WTC11 (cell line): ENCODE data around the gene XDH. TPM values are rescaled to one million over a fixed set of nuclear protein-coding genes. Genes with fewer than 3 reads are reported as not detected.

Experiments
- ATAC-seq: fragments of 200-7000 bp; cut with Tn5 transposase; 2 replicates; pipeline ENCODE4 v1.10.0; 2021; ENCODE audit warnings: mild to moderate bottlenecking, moderate library complexity
- CTCF ChIA-PET: fragments of 300-600 bp; sonication (Branson Sonifier 250); formaldehyde crosslinking; loops from one replicate; lab custom pipeline; 2021; ENCODE audit warnings: antibody characterized with exemption; lab: Charles Lee
- POLR2A ChIA-PET: fragments of 350-600 bp; sonication (Branson Sonifier 250); formaldehyde crosslinking; loops from one replicate; lab custom pipeline; 2021; ENCODE audit warnings: antibody characterized with exemption; lab: Charles Lee
- DNase-seq: peaks from one replicate; pipeline ENCODE4 v3.0.0; 2021; ENCODE audit warnings: low spot score
- H3K27ac Mint-ChIP-seq: 2 replicates; pipeline ENCODE4 v1.8.0; 2021; ENCODE audit warnings: mixed read lengths
- H3K27me3 Mint-ChIP-seq: 2 replicates; pipeline ENCODE4 v1.8.0; 2021; ENCODE audit warnings: low read depth, mild to moderate bottlenecking, moderate library complexity, mixed read lengths
- H3K36me3 Mint-ChIP-seq: 2 replicates; pipeline ENCODE4 v1.8.0; 2021; ENCODE audit warnings: mixed read lengths
- H3K4me1 Mint-ChIP-seq: 2 replicates; pipeline ENCODE4 v1.8.0; 2022; ENCODE audit warnings: mixed read lengths
- H3K4me3 Mint-ChIP-seq: 2 replicates; pipeline ENCODE4 v1.8.0; 2021; ENCODE audit warnings: mild to moderate bottlenecking, moderate library complexity, mixed read lengths
- H3K9me3 Mint-ChIP-seq: 2 replicates; pipeline ENCODE4 v1.8.0; 2021; ENCODE audit warnings: mixed read lengths
- CREM ChIP-seq: sonication (generic); formaldehyde crosslinking; IDR thresholded peaks from 2 replicates; pipeline ENCODE4 v1.8.1; 2022; ENCODE audit warnings: mild to moderate bottlenecking, missing genetic modification reagents, moderate library complexity
- FOXK1 ChIP-seq: sonication (generic); formaldehyde crosslinking; IDR thresholded peaks from 2 replicates; pipeline ENCODE4 v1.8.0; 2022; ENCODE audit warnings: mild to moderate bottlenecking, moderate library complexity, missing genetic modification reagents
- FOXP4 ChIP-seq: sonication (generic); formaldehyde crosslinking; IDR thresholded peaks from 2 replicates; pipeline ENCODE4 v1.8.0; 2022; ENCODE audit warnings: mild to moderate bottlenecking, missing genetic modification reagents
- GRHL2 ChIP-seq: fragments of 250-450 bp; sonication (Bioruptor Pico); IDR thresholded peaks from 2 replicates; pipeline ENCODE4 v1.8.0; 2022; ENCODE audit warnings: mild to moderate bottlenecking, moderate library complexity; ENCODE audit not compliant: insufficient replicate concordance, severe bottlenecking
- HMGXB4 ChIP-seq: sonication (generic); formaldehyde crosslinking; IDR thresholded peaks from 2 replicates; pipeline ENCODE4 v1.8.1; 2023; ENCODE audit warnings: mild to moderate bottlenecking, moderate library complexity, missing genetic modification reagents
- IRF2 ChIP-seq: sonication (generic); formaldehyde crosslinking; IDR thresholded peaks from 2 replicates; pipeline ENCODE4 v1.8.0; 2022; ENCODE audit warnings: low read depth, missing genetic modification reagents, borderline replicate concordance
- SMAD3 ChIP-seq: sonication (generic); formaldehyde crosslinking; IDR thresholded peaks from 2 replicates; pipeline ENCODE4 v1.8.0; 2022; ENCODE audit warnings: missing genetic modification reagents, mild to moderate bottlenecking, borderline replicate concordance
- SMAD4 ChIP-seq: sonication (generic); formaldehyde crosslinking; IDR thresholded peaks from 2 replicates; pipeline ENCODE4 v1.8.0; 2022; ENCODE audit warnings: mild to moderate bottlenecking, missing genetic modification reagents
- SP1 ChIP-seq: sonication (generic); formaldehyde crosslinking; conservative IDR thresholded peaks from 2 replicates; pipeline ENCODE4 v1.8.1; 2022; ENCODE audit warnings: missing genetic modification reagents
- STAT6 ChIP-seq: sonication (generic); formaldehyde crosslinking; conservative IDR thresholded peaks from 2 replicates; pipeline ENCODE4 v1.8.1; 2023; ENCODE audit warnings: mild to moderate bottlenecking, low read depth, missing genetic modification reagents, moderate library complexity
- TP53 ChIP-seq: sonication (generic); formaldehyde crosslinking; IDR thresholded peaks from 2 replicates; pipeline ENCODE4 v1.8.1; 2023; ENCODE audit warnings: mild to moderate bottlenecking, missing genetic modification reagents
- ZBTB43 ChIP-seq: sonication (generic); formaldehyde crosslinking; IDR thresholded peaks from 2 replicates; pipeline ENCODE4 v1.8.1; 2023; ENCODE audit warnings: mild to moderate bottlenecking, missing genetic modification reagents
- ZMAT4 ChIP-seq: fragments of 250-450 bp; sonication (Bioruptor Pico); IDR thresholded peaks from 2 replicates; pipeline ENCODE4 v1.9.0; 2021; ENCODE audit warnings: mild to moderate bottlenecking
- ZNF512 ChIP-seq: sonication (generic); formaldehyde crosslinking; IDR thresholded peaks from 2 replicates; pipeline ENCODE4 v1.8.1; 2022; ENCODE audit warnings: missing genetic modification reagents, borderline replicate concordance
- ZNF532 ChIP-seq: fragments of 250-450 bp; sonication (Bioruptor Pico); IDR thresholded peaks from 2 replicates; pipeline ENCODE4 v1.9.0; 2021; ENCODE audit warnings: mild to moderate bottlenecking, borderline replicate concordance
- total RNA-seq: library from RNA; stranded (reverse); gene quantifications from 3 replicates; pipeline ENCODE4 v1.2.3, GENCODE V29; 2021

The XDH gene
- total RNA-seq, 1 experiment from 2014 or later, result 3.0 TPM

GRCh38 chr2:31388736-31389135 lies 25.8 kb downstream of the XDH start:
- ChIA-PET CTCF (interaction anchor here (1.6 to 2.5 kb wide), 2 partner anchors 55 to 341 kb away, joined by 4 to 7 read pairs; no protein-coding TSS in a partner anchor), POLR2A (no interaction called here)
- no peaks in the 10 kb centered on the region for H3K9me3 Mint-ChIP-seq
- H3K27me3 Mint-ChIP-seq, result no peaks in the 10 kb centered on the region
- TF ChIP-seq IRF2 (CRISPR knock-in tag) (no peak), GRHL2 (CRISPR knock-in tag) (no peak), FOXK1 (no peak), ZBTB43 (CRISPR knock-in tag) (no peak), STAT6 (no peak), ZNF512 (CRISPR knock-in tag) (no peak), FOXP4 (no peak), SP1 (CRISPR knock-in tag) (no peak), ZNF532 (CRISPR knock-in tag) (no peak), SMAD3 (CRISPR knock-in tag) (no peak), TP53 (CRISPR knock-in tag) (no peak)
- no peak overlapping the region for H3K27ac Mint-ChIP-seq
- H3K36me3 Mint-ChIP-seq, result no peaks in the 10 kb centered on the region
- ATAC-seq, result no peak
- no peak overlapping the region for H3K4me3 Mint-ChIP-seq
- peaks cover 16% of the 10 kb centered on the region for H3K4me1 Mint-ChIP-seq
- DNase-seq, result no peak

- POLR2A ChIA-PET, result no interaction called here
- no peak for DNase-seq
- peaks cover 23% of the 10 kb centered on the region for H3K4me1 Mint-ChIP-seq
- TF ChIP-seq ZMAT4 (CRISPR knock-in tag) (no peak), ZNF532 (CRISPR knock-in tag) (no peak), SMAD4 (CRISPR knock-in tag) (no peak), CREM (CRISPR knock-in tag) (no peak), HMGXB4 (CRISPR knock-in tag) (no peak)
Measured at GRCh38 chr2:31387850-31388249, 26.7 kb downstream of the XDH start.

More at GRCh38 chr2:31387850-31388249, 26.7 kb downstream of the XDH start:
- no peak overlapping the region for H3K27ac Mint-ChIP-seq
- CTCF ChIA-PET, result interaction anchor here (0.7 to 2.5 kb wide), 10 partner anchors 8 to 342 kb away, joined by 3 to 7 read pairs (median 4); no protein-coding TSS in a partner anchor
- peak; percentile 75 for ATAC-seq
- H3K36me3 Mint-ChIP-seq, result no peaks in the 10 kb centered on the region
- no peaks in the 10 kb centered on the region for H3K9me3 Mint-ChIP-seq
- H3K27me3 Mint-ChIP-seq, result no peaks in the 10 kb centered on the region; the same call in 1 of the 2 replicates
- H3K4me3 Mint-ChIP-seq, result no peak overlapping the region
